SK-N-SH (cell line): ENCODE measurements around the gene ZNF766. TPM values are rescaled to one million over a fixed set of nuclear protein-coding genes. Genes with fewer than 3 reads are reported as not detected.

Source experiments
- CTCF ChIA-PET: fragments of 300-600, 350-600 bp; formaldehyde crosslinking; extraction: SDS; loops from one replicate; lab custom pipeline; 2021; lab: Yijun Ruan, JAX
- POLR2A ChIA-PET: fragments of 350-600 bp; sonication (Branson Sonifier 250); formaldehyde crosslinking; extraction: SDS; loops from one replicate; lab custom pipeline; 2020; ENCODE audit warnings: antibody characterized with exemption, inconsistent platforms; lab: Yijun Ruan, JAX
- DNase-seq: peaks from one replicate; pipeline ENCODE4 v3.0.0; 2012
- H2AFZ ChIP-seq: fragments of 200-600 bp; sonication (generic); 2 replicates; pipeline ENCODE4 v1.8.1; 2016; ENCODE audit warnings: antibody characterized with exemption, mild to moderate bottlenecking, low read depth
- H3F3A ChIP-seq: fragments of 200-600 bp; sonication (generic); replicated peaks from 2 replicates; pipeline ENCODE3; 2016; ENCODE audit warnings: antibody characterized with exemption, mild to moderate bottlenecking; ENCODE audit not compliant: insufficient read depth
- H3K27ac ChIP-seq, 2 experiments: fragments of 200-500 bp in 1 of 2; fragments of 200-600 bp in 1 of 2; sonication (Bioruptor generic) in 1 of 2; sonication (generic), shearing (Covaris generic) in 1 of 2; 2 replicates each; pipeline versions ENCODE4 v1.5.1 to v1.6.1; 2014 to 2016; ENCODE audit warnings: low read depth in 2 of 2, inconsistent platforms in 1 of 2, low read length in 1 of 2, mild to moderate bottlenecking in 1 of 2, mixed read lengths in 1 of 2
- H3K27me3 ChIP-seq: fragments of 200-600 bp; sonication (generic), shearing (Covaris generic); 2 replicates; pipeline ENCODE4 v1.6.1; 2016; ENCODE audit warnings: mixed run types; ENCODE audit not compliant: insufficient read depth
- H3K36me3 ChIP-seq, 2 experiments: fragments of 200-500 bp in 1 of 2; fragments of 200-600 bp in 1 of 2; sonication (Bioruptor generic) in 1 of 2; sonication (generic) in 1 of 2; replicated peaks in 1 of 2; 2 replicates each; pipeline versions ENCODE3 to v1.5.1; 2014 to 2016; ENCODE audit warnings: low read length in 1 of 2, mild to moderate bottlenecking in 1 of 2; ENCODE audit not compliant: insufficient read depth in 2 of 2, control insufficient read depth in 1 of 2
- H3K4me1 ChIP-seq, 2 experiments: fragments of 200-500 bp in 1 of 2; fragments of 200-600 bp in 1 of 2; sonication (Bioruptor generic) in 1 of 2; sonication (generic), shearing (Covaris generic) in 1 of 2; 2 replicates each; pipeline versions ENCODE4 v1.5.1 to v1.6.1; 2014 to 2016; ENCODE audit warnings: low read depth in 1 of 2, low read length in 1 of 2, mixed run types in 1 of 2; ENCODE audit not compliant: insufficient read depth in 2 of 2, control insufficient read depth in 1 of 2
- H3K4me2 ChIP-seq: fragments of 200-600 bp; sonication (generic), shearing (Covaris generic); 2 replicates; pipeline ENCODE4 v1.6.1; 2017; ENCODE audit warnings: mixed run types
- H3K4me3 ChIP-seq, 2 experiments: fragments of 200-500 bp in 1 of 2; fragments of 200-600 bp in 1 of 2; sonication (Bioruptor generic) in 1 of 2; sonication (generic), shearing (Covaris generic) in 1 of 2; 2 replicates each; pipeline versions ENCODE4 v1.5.1 to v1.8.1; 2014 to 2016; ENCODE audit warnings: low read depth in 2 of 2, inconsistent platforms in 1 of 2, low read length in 1 of 2, mild to moderate bottlenecking in 1 of 2, mixed read lengths in 1 of 2, moderate library complexity in 1 of 2
- H3K79me2 ChIP-seq: fragments of 200-600 bp; sonication (generic); 2 replicates; pipeline ENCODE4 v1.8.1; 2017; ENCODE audit warnings: mild to moderate bottlenecking; ENCODE audit not compliant: insufficient read depth
- H3K9ac ChIP-seq: fragments of 200-600 bp; sonication (generic); 2 replicates; pipeline ENCODE4 v1.6.1; 2017; ENCODE audit warnings: mixed run types
- H3K9me2 ChIP-seq: fragments of 200-600 bp; sonication (generic); 2 replicates; pipeline ENCODE4 v1.6.1; 2017; ENCODE audit warnings: mixed run types
- H3K9me3 ChIP-seq: fragments of 200-600 bp; sonication (generic); 2 replicates; pipeline ENCODE4 v1.6.1; 2017; ENCODE audit warnings: mixed run types, mild to moderate bottlenecking, moderate library complexity
- H4K20me1 ChIP-seq: fragments of 200-600 bp; sonication (generic); 2 replicates; pipeline ENCODE4 v1.6.1; 2017; ENCODE audit warnings: mild to moderate bottlenecking, mixed run types; ENCODE audit not compliant: insufficient read depth
- EP300 ChIP-seq, 2 experiments: IDR thresholded peaks; 2 replicates each; pipeline versions ENCODE4 v1.4.0 to v1.6.1; 2012; ENCODE audit warnings: borderline replicate concordance in 1 of 2, low read depth in 1 of 2, low read length in 1 of 2
- WGBS: methylation state at CpG from one replicate; pipeline ENCODE4 v1.1.6; 2017; ENCODE audit warnings: low lambda C conversion rate; 5-methylcytosine and 5-hydroxymethylcytosine counted together
- polyA plus RNA-seq, 3 experiments: library from polyadenylated mRNA; depleted of rRNA; stranded (reverse); fragments of >200 nt; gene quantifications; 2 replicates each; pipeline ENCODE4 v1.2.3, GENCODE V29; 2012
- small RNA-seq, 7 experiments: library from RNA; depleted of rRNA; stranded (forward); fragments of <200 nt; gene quantifications; one replicate each; pipeline ENCODE3, GENCODE V24; 2012

ZNF766 gene
- polyA plus RNA-seq, 1 of the 3 experiments (the other 2 are of a cell fraction) = 3.9 TPM

DNA sequence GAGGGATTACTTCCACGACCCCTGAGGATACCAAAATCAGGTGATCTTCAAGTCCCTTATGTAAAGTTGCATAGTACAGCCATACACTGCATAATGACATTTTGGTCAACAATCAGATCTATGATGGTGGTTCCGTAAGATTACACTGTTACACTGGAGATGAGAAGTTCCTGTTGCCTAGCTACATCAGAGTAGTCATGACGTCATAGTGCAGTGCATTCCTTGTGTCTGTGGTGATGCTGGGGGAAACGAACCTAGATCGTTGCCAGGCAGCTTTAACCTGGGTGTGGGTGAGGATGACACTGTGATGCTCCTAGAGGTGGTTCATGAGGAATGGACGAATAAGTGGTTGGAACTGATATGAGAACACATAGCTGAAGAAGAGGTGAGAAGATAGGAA, 75.8 kb downstream of the ZNF766 start:
- no peaks in the 10 kb centered on the region for H4K20me1 ChIP-seq
- no peaks in the 10 kb centered on the region for H3K27me3 ChIP-seq
- no peaks in the 10 kb centered on the region for H3K9me3 ChIP-seq
- H3K36me3 ChIP-seq = peaks cover 0 to 17% of the 10 kb centered on the region in 2 experiments
- no peaks in the 10 kb centered on the region for H3K9me2 ChIP-seq
- H3K4me1 ChIP-seq = no peaks in the 10 kb centered on the region
- ChIA-PET CTCF (no interaction called here), POLR2A (interaction anchor here (1.4 kb wide), 1 partner anchor 9 kb away, joined by 3 read pairs; the partner anchor contains the start of gene ZNF610)
- no peak overlapping the region for H3K9ac ChIP-seq
- H3F3A ChIP-seq = no peaks in the 10 kb centered on the region
- no peak overlapping the region for H3K4me3 ChIP-seq
- no peak for DNase-seq
- no peaks in the 10 kb centered on the region for H3K79me2 ChIP-seq
- TF ChIP-seq EP300 (IDR thresholded peaks at IDR 0.05; ENCODE audit: borderline replicate concordance in 1 of 2, low read depth in 1 of 2, low read length in 1 of 2) = no peak
- no peak overlapping the region for H2AFZ ChIP-seq
- no peak overlapping the region for H3K4me2 ChIP-seq
- no peak overlapping the region for H3K27ac ChIP-seq
- 57% methylated on average over 6 of the region's 6 CpGs for WGBS

Small RNA genes lying within 50 kb of the gene (small RNA-seq; reads per million reads assigned to genes)
- gene MIR643 = 0 to 33.9 (median 24.9) reads per million in 7 experiments
- 0 reads per million in 7 experiments for gene MIR6801
- gene RF00019 = 0 reads per million in 7 experiments

Other genes starting within 250 kb of the ZNF766 start
- gene ZNF614, start 241.2 kb upstream of the ZNF766 start, polyA plus RNA-seq (2012; rRNA removed) = 2.8 and 3.6 TPM in 2 replicates
- 2.9 and 3.9 TPM in 2 replicates for gene ZNF432, start 220.7 kb upstream of the ZNF766 start, polyA plus RNA-seq (2012; rRNA removed)
- 3.8 and 5.1 TPM in 2 replicates for gene ZNF841, start 173.8 kb upstream of the ZNF766 start, polyA plus RNA-seq (2012; rRNA removed)
- 1.5 and 2.0 TPM in 2 replicates for gene ZNF616, start 129.6 kb upstream of the ZNF766 start, polyA plus RNA-seq (2012; rRNA removed)
- gene ZNF836, start 98.0 kb upstream of the ZNF766 start, polyA plus RNA-seq (2012; rRNA removed) = 1.6 and 2.3 TPM in 2 replicates
- gene PPP2R1A, start 79.5 kb upstream of the ZNF766 start, polyA plus RNA-seq (2012; rRNA removed) = 162 and 163 TPM in 2 replicates
- gene ZNF480, start 27.6 kb downstream of the ZNF766 start, polyA plus RNA-seq (2012; rRNA removed) = 10.9 and 13.4 TPM in 2 replicates
- gene ZNF610, start 66.7 kb downstream of the ZNF766 start, polyA plus RNA-seq (2012; rRNA removed) = 1.9 and 2.9 TPM in 2 replicates
- gene ZNF880, start 100.3 kb downstream of the ZNF766 start, polyA plus RNA-seq (2012; rRNA removed) = 22.6 and 27.8 TPM in 2 replicates
- 14.0 and 26.5 TPM in 2 replicates for gene ZNF528, start 128.3 kb downstream of the ZNF766 start, polyA plus RNA-seq (2012; rRNA removed)
- not detected in 2 replicates for gene ZNF534, start 159.6 kb downstream of the ZNF766 start, polyA plus RNA-seq (2012; rRNA removed)
- gene ZNF578, start 184.0 kb downstream of the ZNF766 start, polyA plus RNA-seq (2012; rRNA removed) = 2.5 and 3.3 TPM in 2 replicates